Myocyte (in vitro differentiated cells): ENCODE measurements around the gene GMCL2. TPM values are rescaled to one million over a fixed set of nuclear protein-coding genes. Genes with fewer than 3 reads are reported as not detected.

ENCODE experiments used
- DNase-seq: peaks from one replicate; pipeline ENCODE4 v3.0.0-alpha.2; 2012; ENCODE audit warnings: low read depth
- total RNA-seq: library from RNA; depleted of rRNA; stranded (reverse); fragments of >200 nt; gene quantifications from 2 replicates; pipeline ENCODE4 v1.2.3, GENCODE V29; 2014

GMCL2 gene
- total RNA-seq, 1 donor from 2014 or later = not detected

GRCh38 chr5:178186427-178186826, 744 bp downstream of the GMCL2 start:
- no peak for DNase-seq

GRCh38 chr5:178182158-178182876, 4.9 kb downstream of the GMCL2 start:
- DNase-seq = no peak

GRCh38 chr5:178180141-178180863, 6.9 kb downstream of the GMCL2 start:
- DNase-seq = no peak

- DNase-seq = no peak
These were observed 9.6 kb downstream of the GMCL2 start for GRCh38 chr5:178177569-178177968.

- no peak for DNase-seq
These were observed 10.4 kb downstream of the GMCL2 start for GRCh38 chr5:178176791-178177190.

GRCh38 chr5:178174456-178174855, 12.7 kb downstream of the GMCL2 start:
- DNase-seq = no peak

GRCh38 chr5:178170455-178170854, 16.7 kb downstream of the GMCL2 start:
- no peak for DNase-seq

- no peak for DNase-seq
These were observed 21.6 kb downstream of the GMCL2 start for GRCh38 chr5:178165581-178165980.

- peak; percentile 82 for DNase-seq
These were observed 23.1 kb downstream of the GMCL2 start for GRCh38 chr5:178163772-178164735.

GRCh38 chr5:178162481-178162880, 24.7 kb downstream of the GMCL2 start:
- no peak for DNase-seq

- no peak for DNase-seq
These were observed 27.0 kb downstream of the GMCL2 start for GRCh38 chr5:178160176-178160575.

GRCh38 chr5:178155065-178155464, 32.1 kb downstream of the GMCL2 start:
- DNase-seq = no peak

- peak; percentile 99 for DNase-seq
These were observed 33.4 kb downstream of the GMCL2 start, which contains the start of gene NHP2 for GRCh38 chr5:178153530-178154340. TSS of gene NHP2 (minus strand) at chr5:178153885. CDS start at chr5:178153817, 68 bp downstream.

GRCh38 chr5:178152491-178153444, 34.4 kb downstream of the GMCL2 start:
- DNase-seq = no peak

- peak; percentile 19 for DNase-seq
These were observed 36.0 kb downstream of the GMCL2 start for GRCh38 chr5:178150977-178151734.

GRCh38 chr5:178149199-178149932, 37.8 kb downstream of the GMCL2 start:
- DNase-seq = peak; percentile 14

GRCh38 chr5:178147406-178147805, 39.8 kb downstream of the GMCL2 start:
- DNase-seq = no peak
